ENCODE measurements around the gene CRIM1.
A peak's percentile ranks its signal among the peaks of the same experiment; 100 is the strongest.
"Not testable (repeated sequence)": the region's sequence is repeated elsewhere in the genome, so short reads cannot be mapped to it uniquely, and the experiment has no call there.

CRIM1 gene, protein sequence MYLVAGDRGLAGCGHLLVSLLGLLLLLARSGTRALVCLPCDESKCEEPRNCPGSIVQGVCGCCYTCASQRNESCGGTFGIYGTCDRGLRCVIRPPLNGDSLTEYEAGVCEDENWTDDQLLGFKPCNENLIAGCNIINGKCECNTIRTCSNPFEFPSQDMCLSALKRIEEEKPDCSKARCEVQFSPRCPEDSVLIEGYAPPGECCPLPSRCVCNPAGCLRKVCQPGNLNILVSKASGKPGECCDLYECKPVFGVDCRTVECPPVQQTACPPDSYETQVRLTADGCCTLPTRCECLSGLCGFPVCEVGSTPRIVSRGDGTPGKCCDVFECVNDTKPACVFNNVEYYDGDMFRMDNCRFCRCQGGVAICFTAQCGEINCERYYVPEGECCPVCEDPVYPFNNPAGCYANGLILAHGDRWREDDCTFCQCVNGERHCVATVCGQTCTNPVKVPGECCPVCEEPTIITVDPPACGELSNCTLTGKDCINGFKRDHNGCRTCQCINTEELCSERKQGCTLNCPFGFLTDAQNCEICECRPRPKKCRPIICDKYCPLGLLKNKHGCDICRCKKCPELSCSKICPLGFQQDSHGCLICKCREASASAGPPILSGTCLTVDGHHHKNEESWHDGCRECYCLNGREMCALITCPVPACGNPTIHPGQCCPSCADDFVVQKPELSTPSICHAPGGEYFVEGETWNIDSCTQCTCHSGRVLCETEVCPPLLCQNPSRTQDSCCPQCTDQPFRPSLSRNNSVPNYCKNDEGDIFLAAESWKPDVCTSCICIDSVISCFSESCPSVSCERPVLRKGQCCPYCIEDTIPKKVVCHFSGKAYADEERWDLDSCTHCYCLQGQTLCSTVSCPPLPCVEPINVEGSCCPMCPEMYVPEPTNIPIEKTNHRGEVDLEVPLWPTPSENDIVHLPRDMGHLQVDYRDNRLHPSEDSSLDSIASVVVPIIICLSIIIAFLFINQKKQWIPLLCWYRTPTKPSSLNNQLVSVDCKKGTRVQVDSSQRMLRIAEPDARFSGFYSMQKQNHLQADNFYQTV

DNA sequence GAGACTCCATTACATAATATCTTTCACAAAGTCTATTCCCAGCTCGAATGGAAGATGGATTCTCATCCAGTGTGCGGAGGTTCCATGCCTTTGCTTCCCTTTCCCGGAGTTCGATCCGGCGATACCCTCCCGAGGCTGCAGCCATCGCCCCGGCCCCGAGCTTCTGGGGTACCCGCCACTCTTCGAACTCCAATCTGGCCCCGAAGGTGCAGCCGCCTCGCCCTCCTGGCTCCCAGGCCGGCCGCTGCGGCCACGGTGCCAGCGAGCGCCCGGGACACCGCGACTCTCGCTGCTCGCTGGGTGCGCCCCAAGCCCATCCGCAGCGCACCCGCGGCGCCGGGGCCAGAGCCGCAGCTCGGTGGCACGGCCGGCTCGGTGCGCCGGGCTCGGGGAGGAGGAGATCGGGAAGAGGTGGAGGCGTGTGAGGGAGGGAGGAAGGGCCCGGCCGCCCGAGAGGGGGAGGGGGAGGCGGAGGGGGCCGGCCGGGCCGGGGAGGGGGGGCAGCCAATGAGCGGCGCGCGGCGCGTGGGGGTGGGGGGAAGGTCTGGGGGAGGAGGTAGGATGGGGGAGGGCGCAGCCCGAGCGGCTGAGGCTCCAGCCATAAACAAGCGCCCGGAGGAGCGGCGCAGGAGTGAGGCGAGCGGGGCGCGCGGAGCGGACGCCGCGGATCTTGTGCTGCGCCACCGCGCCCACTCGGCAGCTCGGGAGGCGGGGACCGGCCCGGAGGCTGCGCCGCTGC is at the start of gene CRIM1:
Gene CRIM1, plus strand, starts transcription at position 628 of the 739 bp plus-strand sequence. CDS start 515 bp downstream, outside the sequence.
- Mint-ChIP-seq H3K27ac (no peak within 1 kb of the TSS), H3K4me3 (peak within 1 kb of the TSS; percentile 70), H3K27me3 (peaks cover 63% of the 10 kb centered on the region), H3K4me1 (peaks cover 24% of the 10 kb centered on the region), H3K9me3 (no peaks in the 10 kb centered on the region), H3K36me3 (no peaks in the 10 kb centered on the region)
- CTCF ChIA-PET, result interaction anchor here (0.8 to 1.0 kb wide), 2 partner anchors 218 to 430 kb away, joined by 3 read pairs; no protein-coding TSS in a partner anchor
- peak; percentile 60 for DNase-seq

DNA sequence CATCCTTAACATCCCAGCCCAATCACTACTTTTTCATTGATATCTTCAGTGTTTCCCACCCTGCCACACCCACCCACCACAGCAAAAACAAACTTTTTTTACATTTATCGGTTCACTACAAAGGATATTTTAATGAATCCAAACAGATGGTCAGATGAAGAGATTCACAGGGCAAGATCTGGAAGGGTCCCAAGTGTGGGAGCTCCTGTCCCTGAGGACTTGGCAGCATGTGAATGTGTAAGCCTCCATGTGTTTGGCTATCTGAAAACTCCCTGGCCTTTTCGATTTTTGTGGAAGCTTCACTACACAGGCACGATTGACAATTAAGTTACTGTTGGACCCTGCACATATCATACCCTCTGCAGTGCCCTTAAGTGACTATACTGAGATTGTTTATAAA is 48.1 kb upstream of the CRIM1 start:
- Mint-ChIP-seq H3K4me3 (no peak overlapping the region), H3K9me3 (peaks cover 1% of the 10 kb centered on the region), H3K27ac (no peak overlapping the region), H3K4me1 (peaks cover 12% of the 10 kb centered on the region), H3K36me3 (peaks cover 1% of the 10 kb centered on the region), H3K27me3 (peaks cover 4% of the 10 kb centered on the region)
- CTCF ChIA-PET, result no interaction called here
- no peak for DNase-seq

DNA sequence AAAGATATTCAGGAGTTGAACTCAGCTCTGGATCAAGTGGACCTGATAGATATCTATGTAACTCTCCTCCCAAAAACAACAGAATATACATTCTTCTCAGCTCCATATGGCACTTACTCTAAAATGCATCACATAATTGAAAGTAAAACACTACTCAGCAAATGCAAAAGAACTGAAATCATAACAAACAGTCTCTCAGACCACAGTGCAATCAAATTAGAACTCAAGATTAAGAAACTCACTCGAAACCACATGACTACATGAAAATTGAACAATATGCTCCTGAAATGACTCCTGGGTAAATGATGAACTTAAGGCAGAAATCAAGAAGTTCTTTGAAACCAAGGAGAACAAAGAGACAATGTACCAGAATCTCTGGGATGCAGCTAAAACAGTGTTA is 45.1 kb upstream of the CRIM1 start:
- H3K27ac Mint-ChIP-seq, H3K9me3 Mint-ChIP-seq, H3K27me3 Mint-ChIP-seq, H3K4me3 Mint-ChIP-seq, H3K36me3 Mint-ChIP-seq, DNase-seq, CTCF ChIA-PET: not testable (repeated sequence)
- peaks cover 12% of the 10 kb centered on the region for H3K4me1 Mint-ChIP-seq

DNA sequence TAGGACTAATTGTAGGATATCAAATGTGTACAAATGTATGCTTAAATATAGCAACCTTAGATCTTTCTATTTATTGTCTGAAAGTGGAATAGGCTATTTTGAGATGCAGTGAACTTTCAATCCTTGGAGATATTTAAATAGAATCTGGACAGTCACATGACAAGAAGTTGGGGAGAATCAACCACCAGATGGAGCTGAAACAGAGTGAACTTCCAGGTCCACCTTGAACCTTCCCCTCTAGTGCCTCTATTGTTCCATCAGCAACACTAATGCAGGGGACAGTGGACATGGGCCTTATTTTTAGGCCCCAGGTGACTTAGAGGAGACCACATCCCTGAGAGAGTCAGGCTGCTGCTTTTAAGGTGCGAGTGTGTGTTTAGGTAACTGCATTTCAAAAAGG is 37.0 kb upstream of the CRIM1 start:
- peaks cover 5% of the 10 kb centered on the region for H3K9me3 Mint-ChIP-seq

DNA sequence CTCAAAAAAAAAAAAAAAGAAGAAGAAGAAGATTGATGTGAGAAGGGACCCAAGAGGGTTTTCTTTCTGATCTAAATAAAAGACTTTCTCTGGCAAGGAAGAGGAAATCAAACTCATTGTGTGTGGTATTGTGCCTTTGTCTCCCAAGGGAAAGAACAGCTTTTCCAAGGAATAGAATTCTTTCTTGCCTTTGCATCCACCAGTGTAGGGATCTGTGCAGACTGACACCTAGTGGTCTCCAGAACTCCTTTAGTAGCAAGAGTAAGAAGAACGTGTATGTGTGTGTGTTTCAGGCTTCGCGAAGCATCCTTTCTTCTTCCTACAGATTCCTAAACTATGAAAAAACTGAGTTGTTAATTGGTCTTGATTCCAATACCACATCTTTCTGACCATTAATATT is 33.5 kb upstream of the CRIM1 start:
- Mint-ChIP-seq H3K36me3 (no peaks in the 10 kb centered on the region), H3K9me3 (no peaks in the 10 kb centered on the region), H3K27me3 (peaks cover 9% of the 10 kb centered on the region), H3K4me3 (no peak overlapping the region), H3K27ac (no peak overlapping the region), H3K4me1 (no peaks in the 10 kb centered on the region)
- CTCF ChIA-PET, result no interaction called here
- no peak for DNase-seq

More for the DNA sequence above, 37.0 kb upstream of the CRIM1 start:
- CTCF ChIA-PET, result no interaction called here
- H3K27ac Mint-ChIP-seq, result no peak overlapping the region
- DNase-seq, result no peak
- H3K4me3 Mint-ChIP-seq, result no peak overlapping the region
- H3K36me3 Mint-ChIP-seq, result no peaks in the 10 kb centered on the region
- H3K4me1 Mint-ChIP-seq, result no peaks in the 10 kb centered on the region
- peaks cover 6% of the 10 kb centered on the region for H3K27me3 Mint-ChIP-seq

DNA sequence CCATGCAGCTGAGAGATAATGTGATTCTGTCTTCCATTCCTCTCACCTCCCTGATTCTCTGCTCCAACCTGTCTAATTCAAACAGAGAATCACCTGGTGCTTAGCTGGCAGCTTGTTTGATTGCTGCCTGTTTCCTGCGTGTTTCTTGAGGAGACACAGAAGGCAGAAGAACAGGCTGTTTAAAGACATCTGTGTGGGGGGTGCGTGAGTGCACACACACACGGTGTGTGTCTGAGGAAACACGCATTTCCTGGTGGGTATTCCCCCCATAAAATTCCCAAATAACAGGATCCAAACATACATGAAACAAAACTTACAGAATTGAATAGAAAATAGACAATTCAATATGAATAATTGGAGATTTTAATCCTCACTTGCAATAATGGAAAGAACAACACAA is 29.3 kb upstream of the CRIM1 start:
- no peaks in the 10 kb centered on the region for H3K9me3 Mint-ChIP-seq
- CTCF ChIA-PET, result no interaction called here
- H3K4me3 Mint-ChIP-seq, result no peak overlapping the region
- peaks cover 9% of the 10 kb centered on the region for H3K27me3 Mint-ChIP-seq
- H3K4me1 Mint-ChIP-seq, result no peaks in the 10 kb centered on the region
- no peaks in the 10 kb centered on the region for H3K36me3 Mint-ChIP-seq
- no peak for DNase-seq
- no peak overlapping the region for H3K27ac Mint-ChIP-seq

- Mint-ChIP-seq H3K9me3 (no peaks in the 10 kb centered on the region), H3K27me3 (no peaks in the 10 kb centered on the region), H3K27ac (no peak overlapping the region), H3K36me3 (no peaks in the 10 kb centered on the region), H3K4me1 (no peaks in the 10 kb centered on the region), H3K4me3 (no peak overlapping the region)
- no peak for DNase-seq
- CTCF ChIA-PET, result no interaction called here
Measured at GRCh38 chr2:36329251-36329650, 26.3 kb upstream of the CRIM1 start.

DNA sequence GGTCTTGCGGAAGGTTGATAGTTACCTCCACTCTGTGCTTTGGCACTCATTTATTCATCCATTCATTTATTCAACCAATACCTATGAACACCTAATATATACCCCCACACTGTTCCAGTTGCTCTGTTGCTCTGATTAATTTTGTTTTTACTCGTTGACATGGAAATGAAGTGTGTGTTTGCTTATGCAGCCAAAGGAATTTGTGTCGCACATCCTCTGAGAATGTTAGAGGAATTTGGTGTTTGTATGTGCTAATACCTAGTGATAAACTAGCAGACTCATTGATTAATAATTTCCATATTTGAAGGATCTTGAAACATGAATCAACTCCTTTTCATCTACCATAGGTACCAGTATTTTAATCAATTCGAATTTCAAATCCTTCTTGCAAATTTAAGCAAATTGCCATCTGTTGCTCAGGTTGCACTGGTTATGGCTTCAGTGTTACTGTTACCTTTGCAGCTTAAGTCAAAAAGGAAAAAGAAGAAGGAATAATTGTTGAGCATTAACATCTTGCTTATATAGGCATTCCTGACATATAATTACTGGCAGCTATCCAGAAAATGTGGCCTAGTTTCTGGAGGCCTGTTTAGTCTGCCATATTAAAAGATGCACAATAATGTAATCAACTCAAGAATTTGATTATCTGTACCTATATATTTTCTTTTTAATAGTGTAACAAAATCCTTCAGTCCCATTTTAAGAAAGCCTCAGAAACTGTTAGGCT is 25.7 kb upstream of the CRIM1 start:
- no peak for DNase-seq
- Mint-ChIP-seq H3K27me3 (no peaks in the 10 kb centered on the region), H3K9me3 (no peaks in the 10 kb centered on the region), H3K4me3 (no peak overlapping the region), H3K27ac (no peak overlapping the region), H3K4me1 (no peaks in the 10 kb centered on the region), H3K36me3 (no peaks in the 10 kb centered on the region)
- CTCF ChIA-PET, result no interaction called here

DNA sequence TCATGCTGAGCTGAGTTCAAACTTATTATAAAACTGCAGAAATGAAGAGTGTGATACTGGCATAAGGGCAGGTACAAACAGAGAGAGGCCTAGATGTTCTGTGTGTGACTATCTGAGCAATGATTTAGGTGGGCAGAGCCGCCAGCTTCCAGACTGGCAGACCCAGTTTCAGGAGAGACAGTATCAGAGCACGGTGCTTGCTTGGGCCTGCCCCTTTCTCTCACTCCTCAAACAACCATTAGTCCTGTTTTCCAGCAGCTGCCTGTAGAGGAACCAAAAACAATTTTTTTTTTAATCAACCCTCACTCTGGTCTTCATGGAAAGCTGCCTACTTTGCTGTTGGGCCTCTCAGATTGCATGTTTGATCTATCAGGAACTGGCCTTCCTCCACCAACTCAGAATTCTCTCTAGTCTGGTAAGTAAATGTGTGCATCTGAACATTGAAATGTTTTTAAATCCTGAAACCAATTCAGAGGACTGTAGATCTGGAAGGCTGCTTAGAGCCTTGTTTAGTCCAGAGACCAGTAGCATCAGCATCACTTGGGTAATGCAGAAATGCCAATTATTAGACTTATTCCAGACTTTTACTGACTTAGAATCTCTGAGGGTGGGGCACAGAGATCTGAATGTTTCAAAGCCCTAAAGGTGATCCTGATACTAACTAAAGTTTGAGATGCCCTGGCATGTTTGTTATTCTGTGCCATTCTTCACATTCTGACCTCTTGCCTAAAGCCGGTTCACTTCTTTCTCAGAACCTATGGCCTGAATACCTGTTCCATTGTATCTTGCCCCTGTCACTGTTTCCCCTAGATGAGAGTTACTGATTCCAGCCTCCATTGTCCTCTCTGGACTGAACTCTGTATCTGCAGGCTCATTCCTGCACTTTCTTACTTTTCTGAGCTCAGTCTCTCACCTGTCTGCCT is 24.8 kb upstream of the CRIM1 start:
- no peak for DNase-seq
- Mint-ChIP-seq H3K27ac (no peak overlapping the region), H3K36me3 (no peaks in the 10 kb centered on the region), H3K4me3 (no peak overlapping the region), H3K4me1 (no peaks in the 10 kb centered on the region), H3K27me3 (no peaks in the 10 kb centered on the region), H3K9me3 (no peaks in the 10 kb centered on the region)
- CTCF ChIA-PET, result no interaction called here

GRCh38 chr2:36333350-36334012 is 22.1 kb upstream of the CRIM1 start:
- CTCF ChIA-PET, result no interaction called here
- Mint-ChIP-seq H3K9me3 (no peaks in the 10 kb centered on the region), H3K27me3 (no peaks in the 10 kb centered on the region), H3K36me3 (no peaks in the 10 kb centered on the region), H3K4me3 (no peak overlapping the region), H3K27ac (no peak overlapping the region), H3K4me1 (peaks cover 5% of the 10 kb centered on the region)
- peak; percentile 25 for DNase-seq

DNA sequence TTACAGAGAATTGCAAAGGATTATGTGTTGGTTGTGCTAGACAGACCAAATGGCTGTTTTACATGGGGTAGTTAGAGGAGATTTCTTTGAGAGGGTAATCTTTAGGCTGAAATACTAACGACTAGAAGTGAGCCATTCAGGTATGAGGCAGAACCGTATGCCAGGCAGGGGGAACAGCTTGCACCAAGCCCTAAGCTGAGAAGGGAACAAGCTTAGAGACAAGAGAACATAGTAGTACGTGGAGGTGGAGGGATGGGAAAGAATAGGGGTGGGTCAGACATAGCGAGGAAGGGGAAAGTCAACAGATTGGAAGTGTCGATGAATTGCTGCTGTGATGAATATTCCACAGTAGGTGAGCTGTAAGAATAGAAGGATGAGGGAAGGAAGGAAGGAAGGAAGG is 20.0 kb upstream of the CRIM1 start:
- CTCF ChIA-PET, result interaction anchor here (0.6 to 5.0 kb wide), 3 partner anchors 15 to 363 kb away, joined by 3 to 25 read pairs (median 3); no protein-coding TSS in a partner anchor

DNA sequence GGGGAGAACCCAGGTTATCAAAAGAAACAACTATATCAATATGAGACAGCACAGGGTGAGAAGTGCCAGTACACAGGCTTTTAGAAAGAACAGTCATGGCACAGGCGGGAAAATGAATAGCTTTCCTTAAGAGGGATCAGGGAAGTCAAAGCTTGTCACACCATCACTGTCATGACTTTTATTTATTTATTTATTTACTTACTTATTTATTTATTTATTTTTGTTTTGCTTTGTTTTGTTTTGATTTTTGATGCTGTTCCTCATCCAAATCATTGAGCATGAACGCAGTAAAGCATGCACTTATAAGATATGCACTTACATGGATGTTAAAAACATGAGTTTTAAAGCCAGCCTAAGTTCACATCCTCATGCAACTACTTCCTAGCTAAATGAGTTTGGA is 19.3 kb upstream of the CRIM1 start:
- no peaks in the 10 kb centered on the region for H3K9me3 Mint-ChIP-seq
- no peaks in the 10 kb centered on the region for H3K27me3 Mint-ChIP-seq
- CTCF ChIA-PET, result interaction anchor here (5.0 kb wide), 1 partner anchor 14 kb away, joined by 25 read pairs; no protein-coding TSS in a partner anchor
- H3K36me3 Mint-ChIP-seq, result no peaks in the 10 kb centered on the region
- no peak overlapping the region for H3K4me3 Mint-ChIP-seq
- H3K27ac Mint-ChIP-seq, result no peak overlapping the region
- no peak for DNase-seq
- peaks cover 5% of the 10 kb centered on the region for H3K4me1 Mint-ChIP-seq

More for the DNA sequence above, 20.0 kb upstream of the CRIM1 start:
- Mint-ChIP-seq H3K27ac (no peak overlapping the region), H3K4me1 (peaks cover 5% of the 10 kb centered on the region), H3K36me3 (no peaks in the 10 kb centered on the region), H3K4me3 (no peak overlapping the region), H3K27me3 (no peaks in the 10 kb centered on the region), H3K9me3 (no peaks in the 10 kb centered on the region)
- no peak for DNase-seq
